ENCODE measurements around the gene URAD. TPM values are rescaled to one million over a fixed set of nuclear protein-coding genes. Genes with fewer than 3 reads are reported as not detected.

URAD gene
- total RNA-seq, 4 donors from 2014 or later = 124 to 265 (median 168) TPM

DNA sequence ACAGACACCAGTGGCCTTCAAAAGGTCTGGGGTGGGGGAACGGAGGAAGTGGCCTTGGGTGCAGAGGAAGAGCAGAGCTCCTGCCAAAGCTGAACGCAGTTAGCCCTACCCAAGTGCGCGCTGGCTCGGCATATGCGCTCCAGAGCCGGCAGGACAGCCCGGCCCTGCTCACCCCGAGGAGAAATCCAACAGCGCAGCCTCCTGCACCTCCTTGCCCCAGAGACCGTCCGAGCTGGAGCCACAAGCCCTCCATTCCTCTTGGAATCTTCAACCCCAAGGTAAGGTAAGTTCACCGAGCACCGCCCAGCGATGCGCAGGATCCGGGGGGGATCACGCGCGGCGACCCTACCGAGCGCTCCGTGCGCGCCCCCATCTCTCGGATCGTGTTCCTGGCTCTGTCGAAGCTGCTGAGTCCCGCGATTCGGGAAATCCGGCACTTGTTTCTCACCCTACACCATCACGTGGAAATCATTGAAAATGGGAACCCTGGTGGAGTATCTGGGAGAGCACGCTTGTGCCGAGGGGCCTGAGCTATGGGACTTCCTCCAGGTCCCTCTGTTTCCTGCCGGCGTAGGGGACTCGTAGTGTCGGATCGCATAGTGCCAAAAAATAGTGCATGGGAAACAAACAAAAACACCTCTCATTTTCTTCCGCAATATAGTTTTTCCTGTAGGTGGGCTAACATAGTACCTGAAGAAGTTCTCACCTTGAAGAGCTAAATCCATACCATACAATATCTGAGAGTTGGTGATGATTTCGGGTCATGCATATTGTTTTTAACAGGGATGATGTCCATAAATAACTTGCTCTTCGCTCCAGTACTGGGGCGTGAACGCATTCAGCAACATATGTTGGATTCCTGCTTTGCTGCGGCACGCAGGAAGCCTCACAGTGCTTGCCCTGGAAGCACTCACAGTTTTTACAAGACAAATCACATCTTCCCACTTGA is 59.4 kb downstream of the URAD start:
- no peak for DNase-seq
- Histone ChIP-seq H3K27ac (no peak overlapping the region), H3K9me3 (no peaks in the 10 kb centered on the region), H3K27me3 (peaks cover 95% of the 10 kb centered on the region), H3K36me3 (no peaks in the 10 kb centered on the region), H3K4me1 (peaks cover 0 to 11% (median 6%) of the 10 kb centered on the region in 4 donors), H3K4me3 (no peak overlapping the region)
- TF ChIP-seq EP300 (IDR thresholded peaks at IDR 0.05; ENCODE audit: low read depth) = no peak
- TF ChIP-seq POLR2A (IDR thresholded peaks at IDR 0.05) = no peak
- TF ChIP-seq, protein P1, sequence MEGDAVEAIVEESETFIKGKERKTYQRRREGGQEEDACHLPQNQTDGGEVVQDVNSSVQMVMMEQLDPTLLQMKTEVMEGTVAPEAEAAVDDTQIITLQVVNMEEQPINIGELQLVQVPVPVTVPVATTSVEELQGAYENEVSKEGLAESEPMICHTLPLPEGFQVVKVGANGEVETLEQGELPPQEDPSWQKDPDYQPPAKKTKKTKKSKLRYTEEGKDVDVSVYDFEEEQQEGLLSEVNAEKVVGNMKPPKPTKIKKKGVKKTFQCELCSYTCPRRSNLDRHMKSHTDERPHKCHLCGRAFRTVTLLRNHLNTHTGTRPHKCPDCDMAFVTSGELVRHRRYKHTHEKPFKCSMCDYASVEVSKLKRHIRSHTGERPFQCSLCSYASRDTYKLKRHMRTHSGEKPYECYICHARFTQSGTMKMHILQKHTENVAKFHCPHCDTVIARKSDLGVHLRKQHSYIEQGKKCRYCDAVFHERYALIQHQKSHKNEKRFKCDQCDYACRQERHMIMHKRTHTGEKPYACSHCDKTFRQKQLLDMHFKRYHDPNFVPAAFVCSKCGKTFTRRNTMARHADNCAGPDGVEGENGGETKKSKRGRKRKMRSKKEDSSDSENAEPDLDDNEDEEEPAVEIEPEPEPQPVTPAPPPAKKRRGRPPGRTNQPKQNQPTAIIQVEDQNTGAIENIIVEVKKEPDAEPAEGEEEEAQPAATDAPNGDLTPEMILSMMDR (IDR thresholded peaks at IDR 0.05) = no peak
- no peak for TF ChIP-seq POLR2AphosphoS5 (IDR thresholded peaks at IDR 0.05)
- WGBS, 2 donors (ENCODE audit: low coverage in 1 of 2) = 18 to 21% methylated on average over 7 to 47 of the region's 48 CpGs
- intact Hi-C loops (cut with DNase I; ENCODE audit: low total_unique reads) (no loop called here), in situ Hi-C loops (cut with MboI; ENCODE audit: low pct_ligation_motif_present in 1 of 4, low pct_unique_long_range_greater_than_20kb in 1 of 4, low sequenced_read_pairs in 3 of 4) (no loop called here)

DNA sequence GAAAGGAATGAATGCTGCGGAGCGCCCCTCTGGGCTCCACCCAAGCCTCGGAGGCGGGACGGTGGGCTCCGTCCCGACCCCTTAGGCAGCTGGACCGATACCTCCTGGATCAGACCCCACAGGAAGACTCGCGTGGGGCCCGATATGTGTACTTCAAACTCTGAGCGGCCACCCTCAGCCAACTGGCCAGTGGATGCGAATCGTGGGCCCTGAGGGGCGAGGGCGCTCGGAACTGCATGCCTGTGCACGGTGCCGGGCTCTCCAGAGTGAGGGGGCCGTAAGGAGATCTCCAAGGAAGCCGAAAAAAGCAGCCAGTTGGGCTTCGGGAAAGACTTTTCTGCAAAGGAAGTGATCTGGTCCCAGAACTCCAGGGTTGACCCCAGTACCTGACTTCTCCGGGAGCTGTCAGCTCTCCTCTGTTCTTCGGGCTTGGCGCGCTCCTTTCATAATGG is 60.1 kb downstream of the URAD start:
- in situ Hi-C loops (cut with MboI; ENCODE audit: low pct_ligation_motif_present in 1 of 4, low pct_unique_long_range_greater_than_20kb in 1 of 4, low sequenced_read_pairs in 3 of 4) = no loop called here
- Histone ChIP-seq H3K9me3 (no peaks in the 10 kb centered on the region), H3K4me3 (no peak overlapping the region), H3K36me3 (no peaks in the 10 kb centered on the region), H3K4me1 (peaks cover 0 to 13% (median 8%) of the 10 kb centered on the region in 4 donors), H3K27me3 (peaks cover 97% of the 10 kb centered on the region), H3K27ac (no peak overlapping the region)
- TF ChIP-seq EP300 (IDR thresholded peaks at IDR 0.05; ENCODE audit: low read depth) (no peak), POLR2AphosphoS5 (IDR thresholded peaks at IDR 0.05) (no peak), POLR2A (IDR thresholded peaks at IDR 0.05) (no peak)
- TF ChIP-seq, protein P1 (IDR thresholded peaks at IDR 0.05) = no peak
- intact Hi-C loops (cut with DNase I; ENCODE audit: low total_unique reads) = no loop called here
- DNase-seq = no peak
- 22% methylated on average over 26 of the region's 26 CpGs; no CpG with 5 or more reads in 1 of the 2 donors for WGBS, 2 donors (ENCODE audit: low coverage in 1 of 2)

Small RNA genes within 50 kb of the gene (small RNA-seq; reads per million reads assigned to genes)
- 0 to 0.28 (median 0) reads per million in 4 donors for gene ATP5F1EP2
- 0 to 1.4 (median 0) reads per million in 4 donors for gene RN7SL272P

Other genes with a start within 250 kb of the URAD start
- not detected for gene GSX1, start 196.2 kb downstream of the URAD start, total RNA-seq
- gene PDX1, start 68.7 kb downstream of the URAD start, total RNA-seq = under 1 TPM in 1 of 4 donors, not detected in 3; 0.16 TPM
- gene CDX2, start 19.4 kb downstream of the URAD start, total RNA-seq = 100 to 1,000 TPM; 119 to 199 (median 136) TPM
- gene FLT3, start 111.9 kb upstream of the URAD start, total RNA-seq = under 1 TPM in 2 of 4 donors, not detected in 2; 0.55 to 0.95 TPM
- gene PAN3, start 149.9 kb upstream of the URAD start, total RNA-seq = 100 to 1,000 TPM in 1 of 4 donors, 10 to 100 TPM in 3; 28.3 to 107 (median 46.6) TPM

Measured in transverse colon (tissue), 4 donors.